HG03575 (cell line): ENCODE measurements around the gene METTL21A.
A peak's percentile ranks its signal among the peaks of the same experiment; 100 is the strongest.
"Not testable (repeated sequence)": the region's sequence is repeated elsewhere in the genome, so short reads cannot be mapped to it uniquely, and the experiment has no call there.

Source experiments
- ATAC-seq: cut with Tn5 transposase; IDR thresholded peaks from one replicate; pipeline ENCODE4 v1.9.1; 2021; ENCODE audit not compliant: unreplicated experiment, insufficient number of reproducible peaks, low FRiP score; ENCODE audit errors: extremely low read depth

METTL21A gene

GRCh38 chr2:207625014-207625907, at the start of gene METTL21A:
Gene METTL21A (minus strand): TSS chr2:207625394. CDS start chr2:207624375, 1,019 bp downstream.
- peak; percentile 25 for ATAC-seq

- ATAC-seq, result no peak
Measured at GRCh38 chr2:207674826-207675225, 49.6 kb upstream of the METTL21A start.

- no peak for ATAC-seq
Measured at GRCh38 chr2:207674266-207674774, 49.1 kb upstream of the METTL21A start.

- ATAC-seq, result no peak
Measured at GRCh38 chr2:207673431-207673830, 48.2 kb upstream of the METTL21A start.

- ATAC-seq, result no peak
Measured at GRCh38 chr2:207670887-207671286, 45.7 kb upstream of the METTL21A start.

- ATAC-seq, result no peak
Measured at GRCh38 chr2:207663870-207664545, 38.8 kb upstream of the METTL21A start.

- peak; percentile 92 for ATAC-seq
Measured at GRCh38 chr2:207662203-207662602, 37.0 kb upstream of the METTL21A start.

GRCh38 chr2:207660994-207661393, 35.8 kb upstream of the METTL21A start:
- no peak for ATAC-seq

GRCh38 chr2:207658156-207658555, 33.0 kb upstream of the METTL21A start:
- ATAC-seq, result no peak

GRCh38 chr2:207655000-207655399, 29.8 kb upstream of the METTL21A start:
- ATAC-seq, result no peak

GRCh38 chr2:207646582-207646981, 21.4 kb upstream of the METTL21A start:
- ATAC-seq, result not testable (repeated sequence)

GRCh38 chr2:207643892-207644291, 18.7 kb upstream of the METTL21A start:
- ATAC-seq, result no peak

GRCh38 chr2:207640661-207641060, 15.5 kb upstream of the METTL21A start:
- no peak for ATAC-seq

GRCh38 chr2:207640160-207640559, 15.0 kb upstream of the METTL21A start:
- ATAC-seq, result no peak

GRCh38 chr2:207639288-207639687, 14.1 kb upstream of the METTL21A start:
- not testable (repeated sequence) for ATAC-seq

GRCh38 chr2:207635468-207636200, 10.4 kb upstream of the METTL21A start:
- no peak for ATAC-seq

- ATAC-seq, result no peak
Measured at GRCh38 chr2:207633686-207634085, 8.5 kb upstream of the METTL21A start.

- ATAC-seq, result no peak
Measured at GRCh38 chr2:207632575-207633493, 7.6 kb upstream of the METTL21A start.
